H1 (cell line): ENCODE results near the gene CTNND2. TPM values are rescaled to one million over a fixed set of nuclear protein-coding genes. Genes with fewer than 3 reads are reported as not detected.

Experiments
- EP300 ChIP-seq, 2 experiments: IDR thresholded peaks; 1 replicate in 1 of 2; 2 replicates in 1 of 2; pipeline ENCODE4 v1.6.1; 2011 to 2012; ENCODE audit warnings: low read depth in 2 of 2, low read length in 2 of 2, mild to moderate bottlenecking in 2 of 2, borderline replicate concordance in 1 of 2, inconsistent platforms in 1 of 2, moderate library complexity in 1 of 2
- EZH2 ChIP-seq: fragments of 200-600 bp; sonication (generic); IDR thresholded peaks from 2 replicates; pipeline ENCODE4 v1.7.1; 2012; ENCODE audit warnings: low read depth, mild to moderate bottlenecking, moderate library complexity, low read length, inconsistent platforms; ENCODE audit not compliant: severe bottlenecking
- KDM5A ChIP-seq: fragments of 200-600 bp; IDR thresholded peaks from 2 replicates; pipeline ENCODE4 v1.7.1; 2012; ENCODE audit warnings: mild to moderate bottlenecking, low read length, inconsistent platforms, mixed read lengths
- NRF1 ChIP-seq: IDR thresholded peaks from 2 replicates; pipeline ENCODE4 v1.6.1; 2011; ENCODE audit warnings: mild to moderate bottlenecking, low read depth, low read length, improper control_type of control experiment
- SAP30 ChIP-seq: fragments of 300-600 bp; sonication (generic); IDR thresholded peaks from 2 replicates; pipeline ENCODE4 v1.7.1; 2012; ENCODE audit warnings: low read length, moderate library complexity, mild to moderate bottlenecking, inconsistent platforms; ENCODE audit not compliant: insufficient read depth, insufficient replicate concordance
- SIN3A ChIP-seq, 2 experiments: IDR thresholded peaks in 1 of 2; conservative IDR thresholded peaks in 1 of 2; 2 replicates each; pipeline ENCODE4 v1.6.1; 2011 to 2012; ENCODE audit warnings: low read length in 2 of 2, improper control_type of control experiment in 1 of 2, low read depth in 1 of 2, mild to moderate bottlenecking in 1 of 2
- polyA plus RNA-seq, 7 experiments: library from polyadenylated mRNA; depleted of rRNA in 3 of 7; stranded (reverse) in 5 of 7; unstranded in 2 of 7; fragments of >200 nt in 5 of 7; fragments of 200-250 nt in 2 of 7; gene quantifications; 1 replicate in 5 of 7; 2 replicates in 1 of 7; 4 replicates in 1 of 7; pipeline versions ENCODE4 v1.2.1 to v1.2.3, GENCODE V29; 2011 to 2013; ENCODE audit warnings: missing spikeins in 2 of 7, mixed read lengths in 2 of 7
- total RNA-seq: library from RNA; stranded (reverse); fragmentation: NEBNext Ultra II Directional; extraction: Animal tissue kit (Norgen Biotek cat#: 25700); gene quantifications from 2 replicates; pipeline ENCODE4 v1.2.1, GENCODE V29; 2021

The CTNND2 gene
- total and polyA plus RNA-seq, 2 of the 8 experiments (the other 6 are each of a cell fraction or from before 2014, with no cell fraction given): 7.4 to 14.2 TPM

GRCh38 chr5:11148810-11149539 is 755.3 kb downstream of the CTNND2 start (continued):
- TF ChIP-seq EZH2: no peak
- no peak for TF ChIP-seq KDM5A
- no peak for TF ChIP-seq SAP30
- TF ChIP-seq EP300 (IDR thresholded peaks at IDR 0.05; ENCODE audit: borderline replicate concordance in 1 of 2, low read depth in 2 of 2, low read length in 2 of 2): no peak
- no peak for TF ChIP-seq SIN3A (conservative IDR thresholded peaks at IDR 0.05 in 1 of 2, IDR thresholded peaks at IDR 0.05 in 1 of 2; ENCODE audit: low read depth in 1 of 2, low read length in 2 of 2)
- no peak for TF ChIP-seq NRF1
